CMK (cell line): ENCODE data around the gene DPYD.

ENCODE experiments used
- DNase-seq: peaks from one replicate; pipeline ENCODE4 v3.0.0-alpha.2; 2010; ENCODE audit warnings: low read depth

DPYD gene

DNA sequence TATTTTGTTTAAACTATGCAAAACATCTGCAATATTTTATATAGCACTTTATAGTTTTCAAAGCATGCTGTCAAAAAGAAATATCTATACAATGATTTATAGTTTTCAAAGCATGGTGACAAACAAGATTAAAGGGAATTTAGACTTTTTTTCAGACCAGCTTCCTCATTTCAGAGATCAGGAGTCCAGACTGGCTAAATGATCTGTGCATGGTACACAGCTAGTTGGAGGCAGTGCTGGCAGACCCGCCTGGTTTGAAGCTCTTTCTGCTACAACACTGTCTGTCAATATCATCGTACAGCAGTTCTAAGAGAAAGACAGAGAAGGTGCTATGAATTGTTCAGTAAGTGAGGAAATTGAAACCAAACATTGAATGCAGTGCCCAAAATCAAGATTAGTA is 720.2 kb downstream of the DPYD start:
- no peak for DNase-seq

DNA sequence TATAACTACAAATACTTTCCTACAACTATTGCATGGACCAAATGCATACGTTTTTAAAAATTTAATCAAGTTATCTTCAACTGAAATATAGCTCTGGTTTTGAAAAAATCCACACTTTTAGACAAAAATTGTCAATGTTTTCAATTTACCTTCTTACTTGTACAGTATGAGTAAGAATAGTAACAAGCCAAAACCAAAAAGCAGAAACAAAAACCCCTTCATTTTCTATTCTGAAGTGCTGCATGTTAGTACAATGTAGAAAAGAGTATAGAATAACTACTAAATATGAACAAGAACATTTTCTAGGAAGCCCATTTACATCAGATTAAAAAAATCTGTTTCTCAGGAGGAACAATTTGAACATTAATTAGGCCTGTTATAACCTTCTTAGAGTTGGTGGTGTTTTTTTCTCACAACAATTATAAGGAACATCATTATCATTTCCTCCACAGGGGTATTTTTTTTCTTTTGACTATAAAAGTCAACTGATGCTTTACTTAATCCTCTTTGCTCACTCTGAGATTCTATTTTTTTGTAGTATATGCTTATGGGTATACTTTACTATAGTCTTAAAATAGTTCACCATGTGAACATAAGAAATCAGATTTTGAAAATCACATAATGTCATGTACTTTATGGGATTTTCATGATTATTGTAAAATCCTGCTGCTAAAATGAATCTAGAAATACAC is 723.9 kb downstream of the DPYD start:
- no peak for DNase-seq

DNA sequence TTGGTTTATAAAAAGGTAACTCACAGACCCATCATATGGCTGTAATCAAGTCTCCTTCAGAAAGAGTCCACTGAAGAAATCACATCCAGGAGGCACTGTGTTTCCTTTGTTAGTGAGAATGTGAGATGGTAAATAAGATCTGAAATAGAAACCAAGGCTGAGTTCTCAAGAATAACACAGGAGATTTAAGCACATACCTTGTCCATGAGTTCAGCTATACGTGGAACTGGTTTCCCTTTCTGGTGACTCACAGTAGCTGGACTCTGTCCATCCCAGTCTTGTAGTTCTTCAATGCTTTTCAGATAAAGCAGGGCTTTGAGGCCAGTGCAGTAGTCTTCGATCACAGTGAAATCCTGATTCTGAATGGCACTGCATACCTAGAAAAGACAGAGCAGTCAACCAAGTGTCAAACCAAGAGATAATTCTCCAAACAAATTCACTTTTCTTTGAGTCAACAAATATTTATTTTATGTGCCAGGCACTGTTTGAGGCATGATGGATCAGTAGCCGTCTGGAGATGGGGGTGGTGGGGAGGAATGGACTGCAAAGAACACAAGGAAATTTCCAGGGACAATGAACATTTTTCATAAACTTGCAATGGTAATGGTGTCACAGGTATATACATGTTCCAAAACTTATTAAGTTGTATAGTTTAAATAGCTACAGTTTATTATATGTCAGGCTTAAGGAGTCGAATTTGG is 727.8 kb downstream of the DPYD start:
- no peak for DNase-seq

DNA sequence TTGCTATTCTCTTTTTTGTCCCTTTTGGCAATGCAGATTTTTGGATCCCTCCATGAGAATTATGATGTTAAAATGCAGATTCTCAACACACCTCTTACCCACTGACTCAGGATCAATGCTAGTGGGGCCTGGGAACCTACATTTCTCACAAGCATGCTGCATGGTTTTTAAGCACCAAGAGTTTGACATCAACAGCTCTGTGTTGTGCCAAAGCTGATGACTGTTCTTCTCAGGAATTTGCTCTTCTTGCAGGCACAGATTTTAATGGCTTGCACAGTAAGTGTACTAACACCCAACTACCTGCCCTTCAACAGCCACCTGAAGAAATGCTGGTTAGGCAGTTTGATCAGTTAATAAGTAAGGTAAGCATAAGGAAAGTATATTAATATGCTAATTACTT is 730.5 kb downstream of the DPYD start:
- DNase-seq = no peak

DNA sequence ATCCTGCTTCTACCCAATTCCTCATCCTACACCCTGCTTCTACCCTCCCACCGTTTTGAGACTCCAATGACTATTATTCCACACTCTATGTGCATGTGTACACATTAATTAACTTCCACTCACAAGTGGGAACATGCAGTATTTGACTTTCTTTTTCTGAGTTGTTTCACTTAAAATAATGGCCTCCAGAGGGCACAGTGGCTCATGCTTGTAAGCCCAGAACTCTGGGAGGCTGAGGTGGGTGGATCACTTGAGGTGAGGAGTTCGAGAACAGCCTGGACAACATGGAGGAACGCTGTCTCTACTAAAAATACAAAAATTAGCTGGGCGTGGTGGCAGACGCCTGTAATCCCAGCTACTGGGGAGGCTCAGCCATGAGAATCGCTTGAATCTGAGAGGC is 734.5 kb downstream of the DPYD start:
- no peak for DNase-seq

DNA sequence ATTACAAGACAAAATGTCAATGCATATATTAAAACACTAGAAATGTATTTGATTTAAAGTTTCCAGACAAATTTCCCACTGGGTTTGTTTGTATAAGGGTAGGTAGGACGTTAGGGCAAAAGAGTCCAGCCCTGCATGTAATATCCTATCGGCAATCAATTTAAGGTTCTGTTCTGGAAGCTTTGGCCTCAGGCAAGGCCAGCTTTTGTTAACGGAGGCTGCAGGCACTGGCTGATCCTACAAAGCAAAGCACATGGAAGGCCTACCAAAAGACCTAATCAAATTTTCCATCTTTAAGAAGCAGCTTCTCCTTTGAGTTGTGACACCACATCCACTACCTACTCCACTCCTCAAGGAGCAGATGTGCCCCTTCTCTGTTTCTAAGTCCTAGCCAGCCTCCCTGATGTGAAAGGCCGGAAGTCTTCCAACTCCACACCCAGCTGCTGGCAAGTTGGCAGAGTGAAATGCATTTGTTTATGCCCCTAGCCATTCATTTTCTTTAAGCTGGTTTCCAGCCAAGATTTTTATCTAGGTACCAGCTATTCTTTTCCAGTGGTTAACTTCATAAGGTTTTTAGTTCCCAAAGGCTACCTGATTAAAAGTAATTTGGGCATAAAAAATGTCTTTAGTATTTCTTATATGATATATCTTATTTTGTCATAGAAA is 746.7 kb downstream of the DPYD start:
- no peak for DNase-seq

DNA sequence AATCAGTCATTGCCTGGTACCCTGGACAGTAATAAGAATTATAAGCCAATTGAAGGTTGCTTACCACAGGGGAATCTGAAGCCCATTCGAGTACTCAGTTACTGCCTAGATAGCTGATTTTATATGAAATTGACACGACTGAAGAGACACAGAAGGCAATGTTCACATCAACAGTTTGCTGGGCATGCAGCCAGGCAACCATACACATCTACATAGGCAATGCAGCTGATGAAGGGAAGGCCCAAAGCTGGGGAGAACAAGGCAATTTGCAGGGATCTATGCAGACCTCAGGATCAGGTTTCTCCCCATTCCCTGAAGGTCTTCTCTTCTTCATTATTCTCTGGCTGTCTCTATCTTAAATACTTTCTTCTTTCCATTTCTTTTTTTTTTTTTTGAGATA is 750.5 kb downstream of the DPYD start:
- no peak for DNase-seq

DNA sequence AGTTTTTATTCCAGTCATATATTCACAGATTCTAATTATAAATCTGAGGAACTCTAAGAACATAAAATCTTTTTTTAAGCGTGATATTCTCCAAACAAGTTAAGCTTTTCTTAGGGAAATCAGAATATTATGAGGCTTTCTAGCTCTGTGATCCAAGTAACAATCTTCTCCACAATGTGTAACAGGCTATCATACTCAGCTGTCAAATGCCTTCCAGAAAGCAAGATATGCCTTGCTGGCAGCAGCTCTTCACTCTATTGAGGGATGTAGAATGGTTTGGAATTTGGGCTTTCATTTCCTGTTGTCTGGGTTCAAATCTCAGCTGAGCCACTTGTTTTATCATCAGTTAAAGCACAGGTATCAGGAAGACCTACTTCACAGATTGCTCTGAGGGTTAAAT is 752.8 kb downstream of the DPYD start:
- no peak for DNase-seq

DNA sequence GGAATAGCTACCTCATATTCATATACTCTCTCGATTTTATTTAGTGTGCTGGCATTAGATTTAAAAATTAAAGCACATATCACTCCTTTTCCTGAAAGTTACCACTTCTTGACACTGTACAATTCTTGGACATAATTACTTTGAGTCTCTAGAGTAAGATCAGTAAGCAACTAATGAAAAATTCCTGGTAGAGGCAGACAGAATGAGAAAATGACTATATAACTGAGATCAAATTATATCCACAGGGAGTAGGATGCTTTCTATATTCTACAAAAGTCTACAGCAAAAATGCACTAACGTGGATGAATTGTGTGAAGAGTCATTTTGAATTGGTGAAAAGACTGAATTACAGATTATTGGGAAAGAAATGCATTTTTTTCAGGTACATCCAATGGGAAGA is 753.6 kb downstream of the DPYD start:
- DNase-seq = no peak

DNA sequence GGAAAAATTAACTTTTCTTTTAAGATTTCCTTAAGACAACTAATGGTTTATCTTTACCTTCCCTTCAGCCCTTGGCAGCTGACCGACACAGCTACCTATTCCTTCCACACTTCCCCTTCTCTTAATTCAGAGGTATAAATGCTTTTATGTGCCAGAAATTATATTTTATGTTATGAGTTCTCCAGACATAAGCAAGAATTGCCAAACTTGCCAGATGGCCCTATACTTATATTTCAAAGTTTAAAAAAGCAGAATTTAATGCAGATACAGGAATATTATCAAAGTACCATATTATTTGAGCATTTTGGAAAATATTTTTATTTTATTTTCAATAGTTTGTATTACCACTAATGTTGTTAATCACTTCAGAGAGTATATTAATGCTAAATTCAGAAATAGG is 754.2 kb downstream of the DPYD start:
- no peak for DNase-seq

DNA sequence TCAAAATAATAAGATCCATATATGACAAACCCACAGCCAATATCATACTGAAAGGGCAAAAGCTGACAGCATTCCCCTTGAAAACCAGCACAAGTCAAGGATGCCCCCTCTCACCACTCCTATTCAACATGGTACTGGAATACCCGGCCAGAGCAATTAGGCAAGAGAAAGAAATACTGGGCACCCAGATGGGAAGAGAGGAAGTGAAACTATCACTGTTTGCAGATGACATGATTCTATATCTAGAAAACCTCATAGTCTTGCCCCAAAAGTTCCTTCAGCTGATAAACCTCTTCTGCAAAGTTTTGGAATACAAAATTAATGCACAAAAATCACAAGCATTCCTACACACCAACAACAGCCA is 756.6 kb downstream of the DPYD start:
- no peak for DNase-seq

DNA sequence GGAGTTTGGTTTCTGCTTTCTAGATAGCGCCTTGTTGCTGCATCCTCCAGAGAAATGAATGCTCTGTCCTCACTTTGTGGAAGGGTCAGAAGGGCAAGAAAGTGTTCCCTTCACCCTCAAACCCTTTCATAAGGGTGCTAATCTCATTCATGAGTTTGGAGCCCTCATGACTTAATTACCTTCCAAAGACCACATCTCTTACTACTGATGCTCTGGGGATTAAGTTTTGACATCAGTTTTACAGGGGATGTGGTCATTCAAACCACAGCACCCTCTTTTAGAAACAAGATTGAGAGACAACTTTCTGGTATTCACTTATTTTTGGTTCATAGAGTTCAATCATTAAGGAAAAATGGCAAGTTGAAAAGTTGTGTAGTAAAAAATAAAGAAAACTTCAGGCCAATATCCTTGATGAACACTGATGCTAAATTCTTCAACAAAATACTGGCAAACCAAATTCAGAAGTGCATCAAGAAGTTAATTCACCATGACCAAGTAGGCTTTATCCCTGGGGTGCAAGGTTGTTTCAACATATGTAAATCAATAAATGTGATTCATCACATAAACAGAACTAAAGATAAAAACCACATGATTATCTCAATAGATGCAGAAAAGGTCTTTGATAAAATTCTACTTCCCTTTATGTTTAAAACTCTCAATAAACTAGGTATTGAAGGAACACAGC is 757.1 kb downstream of the DPYD start:
- DNase-seq = no peak

DNA sequence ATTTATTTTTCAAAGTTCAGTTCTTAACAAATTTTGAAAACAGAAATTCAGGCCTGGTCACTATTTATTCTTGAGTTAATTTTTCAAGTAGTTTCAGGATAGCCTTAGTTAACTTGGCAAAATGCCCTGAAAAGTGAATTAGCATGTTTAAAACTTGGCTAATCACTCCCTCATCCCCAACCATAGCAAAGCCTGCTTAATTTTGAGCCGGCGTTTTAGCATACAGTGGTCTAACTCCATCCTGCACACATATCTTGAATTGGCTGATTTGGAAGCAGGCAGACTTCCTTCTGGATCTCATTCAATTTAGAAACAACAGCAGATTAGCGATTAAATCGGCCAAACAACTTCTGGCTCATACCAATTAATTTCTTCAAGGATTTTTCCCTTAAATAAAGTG is 760.0 kb downstream of the DPYD start:
- no peak for DNase-seq

DNA sequence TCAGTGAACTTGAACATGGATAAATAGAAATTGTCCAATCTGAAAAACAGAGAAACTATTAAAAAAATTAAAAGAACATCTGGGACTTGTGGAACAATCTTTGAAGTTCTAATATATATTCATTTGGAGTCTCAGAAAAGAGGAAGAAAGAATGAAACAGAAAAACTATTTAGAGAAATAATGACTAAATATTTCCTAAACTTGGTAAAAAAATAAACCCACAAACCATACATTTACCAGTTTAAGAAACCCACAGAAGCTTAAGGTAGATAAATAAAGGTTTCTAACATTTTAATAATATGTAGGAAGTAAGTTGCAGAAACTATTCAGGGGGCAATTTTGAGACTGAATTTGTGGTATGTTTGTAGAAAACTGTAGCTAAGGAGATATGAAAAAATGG is 761.5 kb downstream of the DPYD start:
- no peak for DNase-seq

DNA sequence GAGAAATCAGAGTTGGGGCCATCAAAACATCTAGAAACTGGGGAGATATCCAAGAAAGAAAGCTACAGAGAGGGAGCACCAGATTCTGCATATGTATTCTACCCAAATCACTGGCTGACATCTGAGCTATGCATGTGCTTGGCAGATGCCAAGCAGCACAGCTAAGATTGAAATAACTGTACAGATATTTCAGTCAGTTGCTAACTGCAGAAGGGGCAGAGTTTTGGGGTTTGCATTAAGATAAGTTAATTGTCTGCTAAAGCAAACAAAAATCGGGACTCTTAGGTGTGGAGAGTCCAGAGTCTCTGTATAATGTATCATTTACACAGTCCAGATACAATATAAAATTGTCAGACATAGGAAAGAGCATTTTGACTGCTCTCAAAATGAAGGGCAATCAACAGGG is 762.1 kb downstream of the DPYD start:
- no peak for DNase-seq

DNA sequence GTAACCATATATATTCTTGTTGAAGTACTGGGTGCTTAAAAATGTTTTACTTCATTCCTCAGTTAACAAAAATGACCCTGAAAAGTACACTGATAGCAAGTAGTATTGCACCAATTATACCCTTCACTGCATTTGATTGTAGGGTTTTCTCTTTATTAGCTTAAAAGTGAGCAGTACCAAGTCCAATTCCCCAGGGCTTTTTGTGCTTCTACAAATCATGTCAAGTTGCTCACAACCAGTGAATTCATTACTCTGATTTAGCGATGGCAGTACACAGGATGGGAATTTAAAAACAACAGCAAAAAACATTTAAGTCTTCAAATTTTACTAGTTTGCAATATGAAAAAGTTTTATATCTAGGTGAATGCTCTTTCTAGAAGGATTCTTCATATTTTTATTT is 762.8 kb downstream of the DPYD start:
- DNase-seq = no peak

DNA sequence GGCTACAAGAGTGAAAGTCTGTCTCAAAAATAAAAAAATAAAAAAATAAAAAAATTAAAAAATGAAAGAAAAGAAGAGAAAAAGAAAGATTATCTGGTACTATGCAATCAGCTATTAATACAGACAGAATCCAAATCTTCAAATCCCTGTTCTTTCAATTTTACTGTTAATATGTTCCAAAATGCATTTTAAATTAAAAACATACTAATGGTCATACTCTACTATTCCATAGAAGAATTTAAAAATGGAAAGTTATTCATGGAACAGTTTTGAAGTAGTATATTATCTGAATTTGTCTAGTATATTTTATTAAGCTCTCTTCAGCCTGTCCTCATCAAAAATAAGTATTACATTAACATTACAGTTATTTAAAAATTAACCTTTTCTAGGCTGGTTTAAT is 769.2 kb downstream of the DPYD start:
- no peak for DNase-seq

DNA sequence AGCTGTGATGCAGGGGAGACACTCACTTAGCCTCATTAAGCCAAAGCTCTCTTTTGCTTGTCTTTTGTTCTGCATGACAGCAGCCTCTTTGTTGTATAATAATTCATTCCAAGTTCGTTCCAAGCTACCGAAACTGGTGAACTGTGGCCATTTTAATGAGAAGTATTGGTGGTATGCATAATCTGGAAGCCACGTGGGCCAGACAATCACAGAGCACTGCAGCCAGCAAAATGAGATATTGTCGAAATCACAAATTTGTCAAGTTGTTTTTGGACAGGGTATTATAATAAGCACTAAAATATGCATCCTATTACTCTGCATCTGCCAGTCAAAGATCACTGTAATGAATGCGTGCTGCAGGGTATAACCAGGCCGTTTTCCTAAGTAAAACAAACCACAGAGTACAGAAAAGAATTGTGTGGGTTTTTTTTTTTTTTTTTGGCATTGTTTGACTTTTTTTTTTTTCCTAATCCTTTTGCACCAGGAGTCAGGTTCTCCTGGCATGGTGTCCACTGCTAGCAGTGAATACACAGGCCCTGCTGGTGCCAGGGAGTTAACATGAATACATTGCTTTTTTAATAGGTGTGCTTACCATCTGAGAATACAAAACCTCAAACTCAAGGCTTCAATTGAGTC is 775.4 kb downstream of the DPYD start:
- DNase-seq = no peak

DNA sequence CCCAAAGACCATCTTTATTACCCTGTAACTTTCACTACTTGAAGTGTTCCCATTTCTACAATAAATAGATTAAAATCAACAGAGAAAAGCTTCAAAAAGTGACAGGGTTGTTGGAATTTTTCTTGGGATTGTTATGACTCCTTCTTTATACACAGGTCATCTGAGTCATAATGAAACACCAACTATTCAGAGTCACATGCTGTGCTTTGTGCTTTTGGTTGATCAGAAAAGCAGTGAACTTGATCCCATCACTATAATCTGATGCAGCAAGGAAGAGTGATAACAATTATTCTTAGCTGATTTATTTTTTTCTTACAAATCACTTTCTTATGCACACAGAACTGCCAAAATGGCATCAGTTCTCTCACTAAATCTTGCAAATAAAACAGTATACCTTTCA is 776.3 kb downstream of the DPYD start:
- no peak for DNase-seq

DNA sequence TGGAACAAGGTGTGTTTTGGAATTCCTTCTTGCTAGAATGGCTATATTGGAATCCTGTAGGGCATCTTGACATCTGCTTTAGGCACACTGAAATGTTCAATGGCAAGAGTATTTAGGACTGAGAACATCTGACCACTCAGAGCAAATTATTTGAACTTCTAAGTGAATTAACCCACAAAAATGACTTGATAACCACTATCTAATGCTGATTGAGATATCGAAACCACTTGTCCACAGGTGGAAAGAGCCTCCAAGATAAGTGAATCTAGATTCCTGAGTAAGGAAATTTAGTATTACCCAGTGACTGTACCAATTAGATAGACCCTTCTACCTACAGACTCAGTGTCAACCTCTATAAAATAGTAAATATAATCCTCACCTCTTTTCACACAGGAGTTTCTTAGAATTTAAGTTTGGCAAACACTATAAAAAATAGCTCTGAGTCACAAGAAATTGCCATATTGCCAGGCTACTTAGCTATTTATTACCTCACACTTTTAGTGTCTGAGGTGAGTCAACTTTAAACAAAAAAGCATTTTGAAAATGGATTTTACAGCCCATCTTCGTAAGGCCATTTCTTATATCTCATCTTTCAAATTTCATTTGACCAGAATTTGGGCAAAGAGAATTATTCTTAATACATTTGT is 777.5 kb downstream of the DPYD start:
- DNase-seq = no peak

DNA sequence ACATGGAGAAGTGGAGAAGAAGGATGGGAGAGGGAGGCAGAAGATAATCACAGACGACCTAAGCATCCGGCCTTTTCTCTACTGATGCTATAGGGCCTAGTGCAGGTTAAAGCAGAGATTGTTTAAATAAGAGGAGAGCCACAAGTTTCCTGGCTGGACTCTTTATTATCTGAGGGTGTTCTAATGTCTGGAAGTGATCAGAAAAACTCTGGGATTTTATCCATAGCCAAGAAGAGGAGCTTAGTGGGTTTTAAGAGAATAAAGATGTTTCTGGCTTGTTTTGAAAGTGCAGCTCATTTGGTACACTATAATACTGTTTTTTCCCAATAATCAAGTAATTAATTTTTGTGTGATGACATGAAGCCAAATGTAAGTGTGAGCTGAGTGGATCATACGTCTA is 780.2 kb downstream of the DPYD start:
- DNase-seq = no peak

DNA sequence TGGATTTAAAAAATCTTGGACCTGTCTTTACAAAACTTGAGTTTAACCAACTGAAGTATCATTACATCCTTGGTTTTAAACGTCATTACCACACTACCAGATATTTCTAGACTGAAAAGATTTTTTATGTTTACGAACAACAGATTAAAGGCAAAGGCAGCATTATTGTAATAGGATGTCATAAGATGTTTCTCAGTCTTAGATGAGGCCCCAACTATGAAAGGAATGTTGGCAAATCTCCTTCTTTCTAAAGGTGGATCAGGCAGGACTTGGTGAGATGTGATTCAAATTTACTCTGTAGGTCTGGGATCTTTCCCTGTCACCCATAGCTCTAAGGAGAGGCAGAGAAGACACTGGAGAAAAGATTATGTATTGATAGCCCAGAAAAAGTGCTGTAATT is 781.3 kb downstream of the DPYD start:
- DNase-seq = no peak
